IMR-90 (cell line): ENCODE results near the gene MRPL1. TPM values are rescaled to one million over a fixed set of nuclear protein-coding genes. Genes with fewer than 3 reads are reported as not detected.
"Not testable (repeated sequence)": the region's sequence is repeated elsewhere in the genome, so short reads cannot be mapped to it uniquely, and the experiment has no call there.

Source experiments
- ATAC-seq: fragments of 200-7000 bp; cut with Tn5 transposase; 2 replicates; pipeline ENCODE4 v1.9.1; 2020; ENCODE audit warnings: low read depth, mild to moderate bottlenecking, moderate library complexity
- BruUV-seq: library from RNA; stranded (reverse); fragments of 400-500 nt; replicated peaks from 2 replicates; lab custom pipeline; 2021; lab: Mats Ljungman, UMichigan
- CTCF ChIA-PET: fragments of 300-600 bp; formaldehyde crosslinking; extraction: SDS; loops from one replicate; lab custom pipeline; 2021; ENCODE audit warnings: antibody characterized with exemption; lab: Yijun Ruan, JAX
- POLR2A ChIA-PET: fragments of 300-600 bp; sonication (Branson Sonifier 250); formaldehyde crosslinking; loops from one replicate; lab custom pipeline; 2022; ENCODE audit warnings: antibody characterized with exemption; ENCODE audit not compliant: unreplicated experiment; lab: Charles Lee
- DNase-seq: peaks from one replicate; pipeline ENCODE4 v3.0.0; 2013
- H2AFZ ChIP-seq: replicated peaks from 2 replicates; pipeline ENCODE3; 2013; ENCODE audit warnings: low read length, mild to moderate bottlenecking; ENCODE audit not compliant: poor library complexity
- H2AK5ac ChIP-seq: 2 replicates; pipeline ENCODE4 v1.6.1; 2013; ENCODE audit warnings: low read depth, low read length, inconsistent platforms
- H2AK9ac ChIP-seq: replicated peaks from 2 replicates; pipeline ENCODE3; 2013; ENCODE audit warnings: mild to moderate bottlenecking, low read depth, low read length, moderate library complexity; ENCODE audit not compliant: poor library complexity
- H2BK120ac ChIP-seq: 2 replicates; pipeline ENCODE4 v1.6.1; 2013; ENCODE audit warnings: low read depth, low read length, inconsistent platforms
- H2BK15ac ChIP-seq: 3 replicates; pipeline ENCODE4 v1.6.1; 2013; ENCODE audit warnings: low read depth, low read length, inconsistent platforms
- H2BK20ac ChIP-seq: 2 replicates; pipeline ENCODE4 v1.6.1; 2013; ENCODE audit warnings: low read depth, mild to moderate bottlenecking, inconsistent platforms, low read length, moderate library complexity
- H2BK5ac ChIP-seq: 2 replicates; pipeline ENCODE4 v1.6.1; 2013; ENCODE audit warnings: mild to moderate bottlenecking, low read depth, low read length, inconsistent platforms; ENCODE audit not compliant: poor library complexity, severe bottlenecking
- H3K14ac ChIP-seq: replicated peaks from 2 replicates; pipeline ENCODE4 v1.6.1; 2013; ENCODE audit warnings: low read depth, low read length, inconsistent platforms
- H3K18ac ChIP-seq: 2 replicates; pipeline ENCODE4 v1.6.1; 2013; ENCODE audit warnings: low read depth, low read length, control low read depth
- H3K23ac ChIP-seq: 2 replicates; pipeline ENCODE4 v1.6.1; 2013; ENCODE audit warnings: low read depth, low read length, inconsistent platforms
- H3K27ac ChIP-seq: 2 replicates; pipeline ENCODE4 v1.5.1; 2013; ENCODE audit warnings: mild to moderate bottlenecking, control low read depth, low read length; ENCODE audit not compliant: insufficient read depth
- H3K27me3 ChIP-seq: 2 replicates; pipeline ENCODE4 v1.6.1; 2013; ENCODE audit warnings: low read length; ENCODE audit not compliant: control insufficient read depth, insufficient read depth
- H3K36me3 ChIP-seq: 2 replicates; pipeline ENCODE4 v1.6.1; 2013; ENCODE audit warnings: low read length, mixed read lengths; ENCODE audit not compliant: control insufficient read depth, insufficient read depth
- H3K4ac ChIP-seq: 2 replicates; pipeline ENCODE4 v1.6.1; 2013; ENCODE audit warnings: low read depth, low read length, inconsistent platforms
- H3K4me1 ChIP-seq: 2 replicates; pipeline ENCODE4 v1.6.1; 2013; ENCODE audit warnings: low read length, mixed read lengths; ENCODE audit not compliant: control insufficient read depth, insufficient read depth
- H3K4me2 ChIP-seq: 2 replicates; pipeline ENCODE4 v1.6.1; 2013; ENCODE audit warnings: low read depth, mild to moderate bottlenecking, control low read depth, low read length, moderate library complexity
- H3K4me3 ChIP-seq: 2 replicates; pipeline ENCODE4 v1.5.1; 2013; ENCODE audit warnings: low read depth, mild to moderate bottlenecking, control low read depth, low read length, moderate library complexity; ENCODE audit not compliant: insufficient read depth
- H3K56ac ChIP-seq: 2 replicates; pipeline ENCODE4 v1.6.1; 2013; ENCODE audit warnings: low read length, inconsistent platforms; ENCODE audit not compliant: insufficient read depth; ENCODE audit errors: extremely low read depth
- H3K79me1 ChIP-seq, 2 experiments: 2 replicates each; pipeline ENCODE4 v1.6.1; 2013; ENCODE audit warnings: low read length in 2 of 2, inconsistent platforms in 1 of 2, low read depth in 1 of 2
- H3K9ac ChIP-seq: 2 replicates; pipeline ENCODE4 v1.6.1; 2013; ENCODE audit warnings: low read depth, low read length, control low read depth
- H3K9me1 ChIP-seq: 2 replicates; pipeline ENCODE4 v1.6.1; 2013; ENCODE audit warnings: low read length, inconsistent platforms; ENCODE audit not compliant: insufficient read depth
- H3K9me3 ChIP-seq: 2 replicates; pipeline ENCODE4 v1.6.1; 2013; ENCODE audit warnings: low read length; ENCODE audit not compliant: control insufficient read depth, insufficient read depth
- H4K20me1 ChIP-seq: 2 replicates; pipeline ENCODE4 v1.6.1; 2013; ENCODE audit warnings: low read length, inconsistent platforms; ENCODE audit not compliant: insufficient read depth
- H4K5ac ChIP-seq: 2 replicates; pipeline ENCODE4 v1.6.1; 2013; ENCODE audit warnings: mild to moderate bottlenecking, low read depth, low read length, control low read depth
- H4K8ac ChIP-seq, 2 experiments: 2 replicates each; pipeline ENCODE4 v1.6.1; 2013; ENCODE audit warnings: low read depth in 2 of 2, low read length in 2 of 2, control low read depth in 1 of 2, inconsistent platforms in 1 of 2
- H4K91ac ChIP-seq: 2 replicates; pipeline ENCODE4 v1.6.1; 2013; ENCODE audit warnings: low read depth, low read length, inconsistent platforms; ENCODE audit not compliant: insufficient read depth
- WGBS, 2 experiments: methylation state at CpG; one replicate each; pipeline versions ENCODE4 v1.1.5 to v1.1.7; 2013; ENCODE audit warnings: missing lambda C conversion rate in 2 of 2; ENCODE audit not compliant: insufficient read length in 1 of 2; ENCODE audit errors: extremely low coverage in 2 of 2; 5-methylcytosine and 5-hydroxymethylcytosine counted together
- dilution Hi-C: fragments of 300-500 bp; cut with HindIII; formaldehyde crosslinking; loops from one replicate; pipeline ENCODE4 v1.14.3; 2018; ENCODE audit warnings: low sequenced_read_pairs; ENCODE audit not compliant: unreplicated experiment
- in situ Hi-C: fragments of 300-500 bp; cut with MboI; formaldehyde crosslinking; loops from 3 replicates; pipeline ENCODE4 v1.14.3; 2019; ENCODE audit warnings: low sequenced_read_pairs, inconsistent platforms, mixed read lengths
- intact Hi-C: fragments of 100-400 bp; cut with micrococcal nuclease; formaldehyde crosslinking; loops from 2 replicates; pipeline ENCODE4 v1.10.0; 2022
- polyA plus RNA-seq, 3 experiments: library from polyadenylated mRNA; depleted of rRNA; stranded (reverse); fragments of >200 nt; gene quantifications; 2 replicates each; pipeline ENCODE4 v1.2.3, GENCODE V29; 2012; ENCODE audit warnings: low replicate concordance in 1 of 3
- total RNA-seq: library from RNA; depleted of rRNA; stranded (reverse); fragments of >200 nt; gene quantifications from 2 replicates; pipeline ENCODE4 v1.2.3, GENCODE V29; 2012

Gene MRPL1
- total and polyA plus RNA-seq, 2 of the 4 experiments (the other 2 are of a cell fraction): 13.4 to 22.5 TPM

DNA sequence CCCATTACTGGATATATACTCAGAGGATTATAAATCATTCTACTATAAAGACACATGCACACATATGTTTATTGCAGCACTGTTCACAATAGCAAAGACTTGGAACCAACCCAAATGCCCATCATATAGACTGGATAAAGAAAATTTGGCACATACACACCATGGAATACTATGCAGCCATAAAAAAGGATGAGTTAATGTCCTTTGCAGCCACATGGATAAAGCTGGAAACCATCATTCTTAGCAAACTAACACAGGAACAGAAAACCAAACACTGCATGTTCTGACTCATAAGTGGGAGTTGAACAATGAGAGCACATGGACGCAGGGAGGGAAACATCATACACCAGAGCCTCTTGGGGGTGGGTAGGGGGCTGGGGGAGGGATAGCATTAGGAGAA, 111.0 kb downstream of the MRPL1 start:
- H3K27me3 ChIP-seq, H2BK15ac ChIP-seq, BruUV-seq, intact Hi-C loops, H4K91ac ChIP-seq, H3K56ac ChIP-seq, H2BK5ac ChIP-seq, H4K5ac ChIP-seq, ATAC-seq, H3K4me3 ChIP-seq, H2AK5ac ChIP-seq, H3K79me1 ChIP-seq, H3K4me1 ChIP-seq, POLR2A ChIA-PET, DNase-seq, H3K4ac ChIP-seq, H3K36me3 ChIP-seq, H3K14ac ChIP-seq, dilution Hi-C loops, H3K9me1 ChIP-seq, H2BK120ac ChIP-seq, H4K8ac ChIP-seq, H2AK9ac ChIP-seq, H4K20me1 ChIP-seq, H3K27ac ChIP-seq, H2AFZ ChIP-seq, CTCF ChIA-PET, H3K18ac ChIP-seq, H2BK20ac ChIP-seq, H3K23ac ChIP-seq, H3K4me2 ChIP-seq, H3K9ac ChIP-seq, H3K9me3 ChIP-seq: not testable (repeated sequence)
- no CpG with 5 or more reads among the region's 1 CpG for WGBS, 2 experiments
- in situ Hi-C loops: loop anchor here (25.0 kb wide), 1 partner anchor 889 kb away; no protein-coding TSS in a partner anchor

DNA sequence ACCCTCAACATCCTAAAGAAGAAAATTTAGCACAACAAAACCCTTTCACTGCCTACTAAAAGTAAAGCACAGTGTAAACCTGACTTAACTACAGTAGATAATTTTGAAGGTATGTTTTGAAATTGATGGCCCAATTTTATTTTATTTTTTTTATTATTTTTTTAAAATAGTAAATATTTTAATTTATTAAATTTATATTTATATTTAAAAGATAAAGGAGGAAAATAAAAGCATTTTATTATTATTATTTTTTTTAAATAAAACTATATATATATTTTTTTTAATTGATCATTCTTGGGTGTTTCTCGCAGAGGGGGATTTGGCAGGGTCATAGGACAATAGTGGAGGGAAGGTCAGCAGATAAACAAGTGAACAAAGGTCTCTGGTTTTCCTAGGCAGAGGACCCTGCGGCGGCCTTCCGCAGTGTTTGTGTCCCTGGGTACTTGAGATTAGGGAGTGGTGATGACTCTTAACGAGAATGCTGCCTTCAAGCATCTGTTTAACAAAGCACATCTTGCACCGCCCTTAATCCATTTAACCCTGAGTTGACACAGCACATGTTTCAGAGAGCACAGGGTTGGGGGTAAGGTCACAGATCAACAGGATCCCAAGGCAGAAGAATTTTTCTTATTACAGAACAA, 120.4 kb downstream of the MRPL1 start:
- intact Hi-C loops, H2BK20ac ChIP-seq, H3K4me1 ChIP-seq, H3K4me2 ChIP-seq, H2BK15ac ChIP-seq, H3K27me3 ChIP-seq, H3K4ac ChIP-seq, H4K91ac ChIP-seq, H3K9ac ChIP-seq, in situ Hi-C loops, H3K23ac ChIP-seq, H3K18ac ChIP-seq, dilution Hi-C loops, POLR2A ChIA-PET, H3K9me1 ChIP-seq, H3K9me3 ChIP-seq, H4K20me1 ChIP-seq, H2AK5ac ChIP-seq, H2BK5ac ChIP-seq, H3K14ac ChIP-seq, H4K8ac ChIP-seq, H3K79me1 ChIP-seq, CTCF ChIA-PET, ATAC-seq, DNase-seq, H2AFZ ChIP-seq, H3K4me3 ChIP-seq, H3K27ac ChIP-seq, H4K5ac ChIP-seq, BruUV-seq, H2AK9ac ChIP-seq, H3K56ac ChIP-seq, H2BK120ac ChIP-seq, H3K36me3 ChIP-seq: not testable (repeated sequence)
- no CpG with 5 or more reads among the region's 6 CpGs for WGBS, 2 experiments
